Left lung (tissue), 10 donors: ENCODE data around the gene IL17B. TPM values are rescaled to one million over a fixed set of nuclear protein-coding genes. Genes with fewer than 3 reads are reported as not detected.

Source experiments
- ATAC-seq: fragments of 200-7000 bp; cut with Tn5 transposase; one replicate; pipeline ENCODE4 v1.9.1; 2020; ENCODE audit warnings: moderate library complexity
- DNase-seq, 4 donors: peaks; one replicate each; pipeline ENCODE4 v3.0.0-alpha.2; 2013 to 2020
- H3K27ac ChIP-seq, 2 donors: fragments of 200-600 bp; sonication (generic) in 1 of 2; one replicate each; pipeline versions ENCODE4 v1.5.0 to v1.8.0; 2020 to 2021
- H3K27me3 ChIP-seq, 2 donors: fragments of 200-600 bp; sonication (generic) in 1 of 2; one replicate each; pipeline versions ENCODE4 v1.5.0 to v1.8.0; 2020 to 2021
- H3K36me3 ChIP-seq, 2 donors: fragments of 200-600 bp; sonication (generic) in 1 of 2; one replicate each; pipeline versions ENCODE4 v1.5.0 to v1.8.0; 2020 to 2021
- H3K4me1 ChIP-seq, 2 donors: fragments of 200-600 bp; one replicate each; pipeline ENCODE4 v1.8.0; 2021
- H3K4me3 ChIP-seq, 2 donors: fragments of 200-600 bp; sonication (generic) in 1 of 2; one replicate each; pipeline versions ENCODE4 v1.5.0 to v1.8.0; 2020 to 2021; ENCODE audit warnings: mild to moderate bottlenecking in 1 of 2
- H3K9me3 ChIP-seq, 2 donors: fragments of 200-600 bp; sonication (generic) in 1 of 2; one replicate each; pipeline versions ENCODE4 v1.5.0 to v1.8.0; 2020 to 2021
- intact Hi-C, 2 donors: fragments of 100-400 bp; cut with DNase I; formaldehyde crosslinking; loops; one replicate each; pipeline versions ENCODE4 v1.11.2 to v1.14.2; 2022
- polyA plus RNA-seq, 6 donors: library from polyadenylated mRNA; unstranded; fragments of 120-200 nt; gene quantifications; one replicate each; pipeline ENCODE4 v1.2.1, GENCODE V29; 2013; ENCODE audit not compliant: insufficient read length in 6 of 6
- total RNA-seq, 2 donors: library from RNA; stranded (reverse); fragmentation: NEBNext Ultra II Directional; extraction: Animal tissue kit (Norgen Biotek cat#: 25700); gene quantifications; one replicate each; pipeline ENCODE4 v1.2.1, GENCODE V29; 2021
- TF ChIP-seq, protein P1 (sequence below), 2 donors: fragments of 200-600 bp; sonication (generic) in 1 of 2; IDR thresholded peaks; one replicate each; pipeline versions ENCODE4 v1.5.0 to v1.8.0; 2021; ENCODE audit warnings: antibody characterized with exemption in 2 of 2
- donor health status: DM: no; HTN: yes; CAD: no.
- donor health status: DM: no; HTN: no; CAD: no.

The IL17B gene
- total and polyA plus RNA-seq, 8 donors: 0.42 to 1.9 (median 1.4) TPM; not detected in 1

DNA sequence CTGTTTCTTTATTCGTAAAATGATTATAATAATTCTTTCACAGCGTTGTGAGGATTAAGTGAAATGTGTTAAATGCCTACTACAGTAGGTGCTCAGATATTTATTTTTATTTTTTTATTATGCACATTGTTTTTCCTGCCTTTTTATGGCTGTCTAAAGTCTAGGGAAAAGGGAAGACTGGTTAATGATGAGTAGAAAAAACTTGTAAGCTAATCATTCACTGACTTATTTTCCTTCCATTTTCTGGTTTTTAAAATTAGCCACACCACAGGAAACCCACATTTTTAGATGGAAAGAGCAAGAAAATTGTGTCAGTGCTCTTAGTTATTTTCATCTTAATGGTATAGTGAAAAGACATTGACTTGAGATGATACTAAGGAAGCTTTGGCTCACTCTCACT is 25.2 kb downstream of the IL17B start:
- Histone ChIP-seq H3K27ac (no peak overlapping the region), H3K36me3 (peaks cover 0 to 70% of the 10 kb centered on the region in 2 donors), H3K4me3 (no peak overlapping the region), H3K4me1 (peaks cover 3 to 19% of the 10 kb centered on the region in 2 donors), H3K9me3 (no peaks in the 10 kb centered on the region), H3K27me3 (no peaks in the 10 kb centered on the region)
- intact Hi-C loops: no loop called here
- no peak for ATAC-seq
- DNase-seq: no peak
- TF ChIP-seq, protein P1, sequence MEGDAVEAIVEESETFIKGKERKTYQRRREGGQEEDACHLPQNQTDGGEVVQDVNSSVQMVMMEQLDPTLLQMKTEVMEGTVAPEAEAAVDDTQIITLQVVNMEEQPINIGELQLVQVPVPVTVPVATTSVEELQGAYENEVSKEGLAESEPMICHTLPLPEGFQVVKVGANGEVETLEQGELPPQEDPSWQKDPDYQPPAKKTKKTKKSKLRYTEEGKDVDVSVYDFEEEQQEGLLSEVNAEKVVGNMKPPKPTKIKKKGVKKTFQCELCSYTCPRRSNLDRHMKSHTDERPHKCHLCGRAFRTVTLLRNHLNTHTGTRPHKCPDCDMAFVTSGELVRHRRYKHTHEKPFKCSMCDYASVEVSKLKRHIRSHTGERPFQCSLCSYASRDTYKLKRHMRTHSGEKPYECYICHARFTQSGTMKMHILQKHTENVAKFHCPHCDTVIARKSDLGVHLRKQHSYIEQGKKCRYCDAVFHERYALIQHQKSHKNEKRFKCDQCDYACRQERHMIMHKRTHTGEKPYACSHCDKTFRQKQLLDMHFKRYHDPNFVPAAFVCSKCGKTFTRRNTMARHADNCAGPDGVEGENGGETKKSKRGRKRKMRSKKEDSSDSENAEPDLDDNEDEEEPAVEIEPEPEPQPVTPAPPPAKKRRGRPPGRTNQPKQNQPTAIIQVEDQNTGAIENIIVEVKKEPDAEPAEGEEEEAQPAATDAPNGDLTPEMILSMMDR (IDR thresholded peaks at IDR 0.05): no peak

DNA sequence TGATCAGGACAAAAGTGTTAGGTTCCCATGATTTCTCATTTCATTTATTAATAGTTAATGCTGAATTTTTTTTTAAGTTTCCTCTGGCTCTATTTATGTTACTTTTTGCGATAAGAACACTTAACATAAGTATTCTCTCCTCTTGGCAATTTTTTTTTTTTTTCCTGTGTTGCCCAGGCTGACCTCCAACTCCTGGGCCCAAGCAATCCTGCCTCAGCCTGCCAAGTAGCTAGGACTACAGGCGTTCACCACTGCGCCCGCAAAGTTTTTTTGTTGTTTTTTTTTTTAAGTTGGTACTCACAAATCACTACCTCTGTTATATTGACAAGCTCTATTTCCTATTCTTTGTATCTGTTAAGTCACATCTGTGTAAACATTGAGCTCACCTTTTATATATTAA is 26.9 kb downstream of the IL17B start:
- H3K27ac ChIP-seq: no peak overlapping the region
- no peaks in the 10 kb centered on the region for H3K9me3 ChIP-seq
- no peak for DNase-seq
- peak; percentile 61 for ATAC-seq
- H3K27me3 ChIP-seq: no peaks in the 10 kb centered on the region
- H3K36me3 ChIP-seq: peaks cover 0 to 80% of the 10 kb centered on the region in 2 donors
- peaks cover 0 to 24% of the 10 kb centered on the region in 2 donors for H3K4me1 ChIP-seq
- intact Hi-C loops: no loop called here
- TF ChIP-seq, protein P1 (IDR thresholded peaks at IDR 0.05): no peak
- no peak overlapping the region for H3K4me3 ChIP-seq

DNA sequence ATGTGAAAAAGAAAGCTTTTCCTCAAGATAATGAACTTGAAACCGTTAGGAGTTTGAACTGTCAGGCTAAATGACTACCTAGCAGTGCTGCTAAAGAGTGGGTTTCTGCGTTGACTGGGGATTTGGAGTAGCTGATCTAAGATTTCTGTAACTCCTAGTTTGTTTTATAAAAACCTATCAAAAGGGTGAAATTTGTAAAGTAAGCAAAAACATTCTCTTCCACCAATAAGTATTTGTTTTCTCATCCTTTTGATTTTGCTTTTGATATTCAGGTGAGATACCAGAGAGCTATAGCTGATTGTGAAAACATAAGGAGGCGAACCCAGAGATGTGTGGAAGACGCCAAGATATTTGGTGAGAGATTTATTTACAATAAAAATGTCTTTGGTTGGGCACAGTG is 29.7 kb downstream of the IL17B start:
- no peak for DNase-seq
- ATAC-seq: no peak
- H3K36me3 ChIP-seq: peaks cover 0 to 65% of the 10 kb centered on the region in 2 donors
- peak overlapping the region in 1 of 2 donors; percentile 39 for H3K27ac ChIP-seq
- no peaks in the 10 kb centered on the region for H3K9me3 ChIP-seq
- no peak overlapping the region for H3K4me3 ChIP-seq
- TF ChIP-seq, protein P1 (IDR thresholded peaks at IDR 0.05): no peak
- intact Hi-C loops: no loop called here
- no peaks in the 10 kb centered on the region for H3K27me3 ChIP-seq
- H3K4me1 ChIP-seq: peaks cover 0 to 44% of the 10 kb centered on the region in 2 donors

DNA sequence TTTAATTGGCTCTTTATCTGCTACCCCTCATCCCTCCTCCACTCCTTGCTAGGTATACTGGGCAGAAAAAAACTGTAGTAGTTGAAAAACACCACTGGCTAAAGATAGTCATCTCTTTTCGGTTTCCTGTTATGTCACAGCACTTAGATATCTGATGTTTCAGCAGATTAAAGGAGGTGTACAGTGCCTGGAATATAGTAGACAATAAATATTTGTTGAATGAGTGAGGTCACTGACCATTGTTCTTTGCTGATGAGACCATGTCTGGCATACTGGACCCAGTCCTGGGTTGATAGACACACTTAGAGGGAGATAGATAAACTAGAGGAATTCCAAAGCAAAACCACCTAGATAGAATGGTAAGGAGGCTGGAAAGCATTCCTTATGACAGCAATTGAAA is 30.6 kb downstream of the IL17B start:
- TF ChIP-seq, protein P1 (IDR thresholded peaks at IDR 0.05): no peak
- ATAC-seq (no peak), DNase-seq (no peak)
- Histone ChIP-seq H3K4me3 (no peak overlapping the region), H3K27ac (peak overlapping the region in 1 of 2 donors; percentile 39), H3K9me3 (no peaks in the 10 kb centered on the region), H3K27me3 (no peaks in the 10 kb centered on the region), H3K4me1 (peaks cover 0 to 49% of the 10 kb centered on the region in 2 donors), H3K36me3 (peaks cover 0 to 56% of the 10 kb centered on the region in 2 donors)
- intact Hi-C loops: no loop called here

DNA sequence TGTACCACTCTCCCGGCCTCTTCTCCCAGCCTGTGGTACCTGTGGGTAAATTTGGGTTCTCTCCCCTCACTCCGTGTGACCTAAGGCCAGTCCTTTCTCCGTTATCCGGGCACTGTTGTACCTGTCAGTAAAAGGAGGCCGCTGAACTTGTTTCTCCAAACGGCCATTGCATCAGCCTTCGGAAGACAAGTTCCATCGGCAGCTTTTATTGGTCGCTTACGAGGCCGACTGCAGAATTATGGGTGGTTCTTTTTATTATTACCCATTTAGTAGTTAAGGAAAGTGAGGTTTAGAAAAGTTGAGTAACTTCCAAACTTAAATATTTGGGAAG is 33.2 kb downstream of the IL17B start:
- peaks cover 0 to 29% of the 10 kb centered on the region in 2 donors for H3K36me3 ChIP-seq
- no peaks in the 10 kb centered on the region for H3K27me3 ChIP-seq
- H3K9me3 ChIP-seq: no peaks in the 10 kb centered on the region
- intact Hi-C loops: no loop called here
- peak overlapping the region; percentile 70 to 92 for H3K4me3 ChIP-seq
- peak in 1 of 4 donors; percentile 16 for DNase-seq
- H3K27ac ChIP-seq: peak overlapping the region; percentile 81 to 91
- ATAC-seq: peak; percentile 4
- peaks cover 0 to 49% of the 10 kb centered on the region in 2 donors for H3K4me1 ChIP-seq
- TF ChIP-seq, protein P1 (IDR thresholded peaks at IDR 0.05): no peak
